NCI-H345 treated with DMSO at 0.1 percent for 48 hours (cell line): ENCODE results near the gene STKLD1.
A peak's percentile ranks its signal among the peaks of the same experiment; 100 is the strongest.
"Not testable (repeated sequence)": the region's sequence is repeated elsewhere in the genome, so short reads cannot be mapped to it uniquely, and the experiment has no call there.

Experiments
- DNase-seq: peaks from one replicate; lab custom pipeline; 2025; ENCODE audit not compliant: unreplicated experiment; lab: John Stamatoyannopoulos, UW

Gene STKLD1

DNA sequence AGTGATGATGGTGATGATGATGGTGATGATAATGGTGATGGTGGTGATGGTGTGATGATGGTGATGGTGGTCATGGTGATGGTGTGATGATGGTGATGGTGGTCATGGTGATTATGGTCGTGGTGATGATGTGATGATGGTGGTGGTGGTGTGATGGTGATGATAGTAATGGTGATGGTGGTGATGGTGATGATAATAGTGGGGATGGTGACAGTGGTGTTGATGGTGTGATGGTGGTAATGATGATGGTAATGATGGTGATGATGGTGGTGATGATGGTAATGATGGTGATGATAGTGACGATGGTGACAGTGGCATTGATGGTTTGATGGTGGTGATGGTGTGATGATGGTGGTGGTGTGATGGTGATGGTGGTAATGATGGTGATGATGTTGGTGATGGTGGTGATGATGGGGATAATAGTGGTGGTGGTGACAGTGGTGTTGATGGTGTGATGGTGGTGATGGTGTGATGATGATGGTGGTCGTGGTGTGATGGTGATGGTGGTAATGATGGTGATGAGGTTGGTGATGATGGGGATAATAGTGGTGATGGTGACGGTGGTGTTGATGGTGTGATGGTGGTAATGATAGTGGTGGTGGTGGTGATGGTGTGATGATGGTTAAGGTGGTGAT, 6.5 kb downstream of the STKLD1 start:
- no peak for DNase-seq

DNA sequence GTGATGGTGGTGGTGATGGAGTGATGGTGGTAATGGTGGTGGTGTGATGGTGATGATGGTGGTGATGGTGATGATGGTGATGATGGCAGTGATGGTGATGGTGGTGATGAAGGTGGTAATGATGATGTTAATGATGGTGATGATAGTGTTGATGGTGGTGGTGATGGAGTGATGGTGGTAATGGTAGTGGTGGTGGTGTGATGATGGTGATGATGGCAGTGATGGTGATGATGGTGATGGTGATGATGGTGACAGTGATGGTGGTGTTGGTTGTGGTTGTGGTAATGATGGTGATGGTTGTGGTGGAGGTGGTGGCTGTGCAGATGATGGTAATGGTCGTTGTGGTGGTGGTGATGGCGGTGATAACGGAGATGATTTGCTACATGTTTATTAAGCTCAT, 7.3 kb downstream of the STKLD1 start:
- DNase-seq, result no peak

DNA sequence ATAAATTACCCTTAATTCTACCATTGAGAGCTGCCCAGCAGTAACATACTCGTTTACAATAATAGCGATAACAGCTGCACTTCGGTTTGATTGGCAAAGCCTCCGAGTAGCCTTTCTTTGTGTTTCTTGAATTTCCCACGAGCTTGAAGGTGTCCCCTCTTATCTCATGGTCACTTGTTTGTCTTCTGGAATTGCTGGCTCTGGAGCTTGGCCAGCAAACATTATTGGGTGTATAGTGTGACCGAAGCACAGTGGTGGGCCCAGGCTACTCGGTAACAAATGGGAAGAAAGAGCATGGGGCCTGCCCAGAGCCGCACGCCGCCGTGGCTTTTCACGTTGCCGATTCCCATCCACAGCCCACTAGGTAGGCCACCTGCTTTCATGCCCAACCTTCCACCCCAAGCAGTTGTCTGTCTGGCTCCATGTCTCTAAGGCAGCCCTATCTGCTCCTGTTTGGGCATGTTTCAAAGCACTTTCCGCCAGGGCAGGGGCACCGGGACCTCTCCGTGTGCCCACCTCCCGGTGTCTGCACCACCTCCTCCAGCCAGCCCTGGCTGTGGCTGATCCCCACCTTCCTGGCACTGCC, 8.7 kb downstream of the STKLD1 start:
- no peak for DNase-seq

DNA sequence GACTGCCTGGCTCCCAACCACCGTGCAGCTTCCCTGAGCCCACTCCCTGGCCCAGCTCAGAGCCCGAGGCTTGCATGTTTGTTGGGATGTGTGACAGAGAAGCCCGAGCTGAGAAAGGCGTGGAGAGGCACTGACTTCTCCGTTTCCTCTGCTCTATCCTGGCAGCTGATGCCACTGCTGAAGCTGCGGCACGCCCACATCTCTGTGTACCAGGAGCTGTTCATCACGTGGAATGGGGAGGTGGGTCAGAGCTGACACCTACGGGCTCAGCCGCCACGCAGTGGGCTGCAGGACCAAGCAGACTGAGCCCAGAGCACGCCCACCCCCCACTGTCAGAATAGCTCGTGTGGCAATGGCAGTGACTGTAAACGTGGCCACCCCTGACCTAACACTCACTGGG, 9.3 kb downstream of the STKLD1 start:
- no peak for DNase-seq

DNA sequence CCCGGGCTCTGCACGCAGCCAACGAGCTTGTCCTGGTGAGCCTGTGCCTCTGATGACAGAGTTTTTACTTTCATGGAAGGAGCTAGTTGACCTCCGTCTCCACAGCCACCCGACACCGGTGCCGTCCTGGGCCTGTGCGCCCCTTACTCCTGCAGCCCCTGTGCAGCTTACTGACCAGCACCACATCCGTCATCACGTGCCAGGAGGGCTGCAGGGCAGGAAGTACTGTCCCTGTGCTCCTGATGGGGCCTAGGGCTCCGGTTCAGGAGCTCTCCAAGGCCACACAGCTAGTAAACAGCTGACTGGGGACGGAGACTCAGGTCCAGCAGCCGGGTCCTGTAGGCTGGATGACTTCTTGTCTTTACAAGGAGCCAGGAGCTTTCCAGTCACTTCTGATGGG, 10.2 kb downstream of the STKLD1 start:
- DNase-seq, result no peak

DNA sequence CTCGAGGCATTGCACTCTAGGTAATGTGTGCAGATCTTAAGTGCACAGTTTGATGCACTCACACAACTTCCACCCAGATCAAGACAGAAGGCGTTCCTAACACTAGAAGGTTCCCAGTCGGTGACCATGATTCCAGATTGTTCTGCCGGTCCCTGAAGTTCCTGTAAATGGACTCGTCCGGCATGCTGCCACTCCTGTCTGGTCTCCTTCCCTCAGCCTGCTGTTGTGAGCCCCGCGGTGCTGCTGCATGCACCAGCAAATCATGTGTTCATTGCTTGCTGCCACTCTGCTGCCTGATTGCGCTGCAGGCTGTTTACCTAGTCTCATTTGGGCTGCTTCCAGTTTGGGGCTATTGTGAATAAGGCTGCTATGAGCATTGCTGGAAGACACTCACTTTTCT, 11.5 kb downstream of the STKLD1 start:
- DNase-seq, result peak; percentile 52

DNA sequence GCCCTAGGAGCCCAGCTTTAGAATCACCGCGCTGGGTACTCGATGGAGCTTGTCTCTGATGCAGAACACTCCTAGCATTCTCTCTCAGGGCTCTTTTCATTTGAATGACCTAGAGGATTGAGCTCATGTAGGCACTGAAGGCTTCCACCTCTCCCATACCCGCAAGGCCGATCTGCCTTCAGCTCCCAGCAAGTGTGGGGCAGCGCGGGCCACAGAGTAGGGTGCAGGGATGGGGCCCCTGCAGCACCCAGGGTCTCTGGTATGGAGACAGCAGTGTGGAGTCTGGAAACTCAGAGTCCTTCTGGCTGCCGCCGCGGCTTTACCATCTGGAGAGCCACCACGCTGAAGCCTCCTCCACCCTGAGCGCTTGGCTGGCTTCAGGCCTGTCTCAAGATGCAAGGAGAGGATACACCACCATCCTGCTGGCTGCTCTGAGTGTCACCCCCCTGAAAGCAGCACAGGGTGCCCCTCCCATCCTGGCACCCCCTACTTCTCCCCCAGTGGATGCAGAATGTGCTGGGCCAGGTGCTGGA, 12.9 kb downstream of the STKLD1 start:
- no peak for DNase-seq

DNA sequence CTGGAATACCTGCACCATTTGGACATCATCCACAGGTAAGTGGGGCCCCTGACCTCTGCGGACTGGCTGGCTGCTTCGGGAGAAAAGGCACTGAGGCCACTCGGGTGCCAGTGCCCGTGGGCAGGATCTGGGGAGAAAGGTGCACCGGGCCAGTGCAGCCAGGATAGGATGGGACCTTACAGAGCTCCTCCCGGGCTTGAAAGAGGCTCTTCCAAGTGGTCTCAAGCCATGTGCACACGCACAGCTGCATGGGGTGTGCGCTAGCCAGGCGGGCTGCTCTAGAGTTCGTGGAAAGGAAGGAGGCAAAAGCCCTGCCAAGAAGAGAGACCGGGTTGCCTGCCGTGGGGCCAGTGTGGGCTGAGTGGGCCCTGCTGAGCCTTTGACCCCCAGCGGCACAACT, 13.4 kb downstream of the STKLD1 start:
- no peak for DNase-seq

DNA sequence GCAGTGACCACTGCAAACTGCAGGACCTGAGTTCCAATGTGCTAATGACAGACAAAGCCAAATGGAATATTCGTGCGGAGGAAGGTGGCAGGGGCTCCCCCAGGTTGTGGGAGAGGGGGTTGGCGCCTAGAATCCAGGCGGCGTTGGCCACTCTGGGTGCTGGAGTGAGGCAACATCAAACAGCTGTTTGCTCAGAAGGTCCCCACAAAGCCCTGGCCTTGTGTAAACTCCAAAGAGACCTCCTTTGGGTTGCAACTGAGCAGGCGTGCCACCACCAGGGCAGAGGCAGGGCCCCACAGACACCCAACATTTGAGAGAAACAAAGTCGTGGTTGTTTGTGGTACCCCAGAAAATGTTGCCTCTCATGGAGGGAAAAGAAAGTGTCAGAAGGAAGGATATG, 14.5 kb downstream of the STKLD1 start:
- DNase-seq, result no peak

DNA sequence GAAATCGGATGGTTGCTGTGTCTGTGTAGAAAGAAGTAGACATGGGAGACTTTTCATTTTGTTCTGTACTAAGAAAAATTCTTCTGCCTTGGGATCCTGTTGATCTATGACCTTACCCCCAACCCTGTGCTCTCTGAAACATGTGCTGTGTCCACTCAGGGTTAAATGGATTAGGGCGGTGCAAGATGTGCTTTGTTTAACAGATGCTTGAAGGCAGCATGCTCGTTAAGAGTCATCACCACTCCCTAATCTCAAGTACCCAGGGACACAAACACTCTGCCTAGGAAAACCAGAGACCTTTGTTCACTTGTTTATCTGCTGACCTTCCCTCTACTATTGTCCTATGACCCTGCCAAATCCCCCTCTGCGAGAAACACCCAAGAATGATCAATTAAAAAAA, 15.3 kb downstream of the STKLD1 start:
- DNase-seq, result not testable (repeated sequence)

DNA sequence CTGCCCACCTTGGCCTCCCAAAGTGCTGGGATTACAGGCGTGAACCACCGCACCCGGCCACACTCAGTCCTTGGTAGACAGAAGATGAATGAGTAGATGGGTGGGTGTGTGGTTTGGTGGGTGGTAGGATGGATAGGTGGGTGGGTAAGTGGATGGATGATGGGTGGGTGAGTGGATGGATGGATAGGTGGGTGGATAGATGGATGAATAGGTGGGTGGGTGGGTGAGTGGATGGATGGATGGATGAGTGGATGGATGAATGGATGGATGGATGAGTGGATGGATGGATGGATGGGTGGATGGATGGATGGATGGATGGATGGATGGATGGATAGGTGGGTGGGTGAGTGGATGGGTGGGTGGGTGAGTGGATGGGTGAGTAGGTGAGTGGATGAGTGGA, 16.1 kb downstream of the STKLD1 start:
- not testable (repeated sequence) for DNase-seq

DNA sequence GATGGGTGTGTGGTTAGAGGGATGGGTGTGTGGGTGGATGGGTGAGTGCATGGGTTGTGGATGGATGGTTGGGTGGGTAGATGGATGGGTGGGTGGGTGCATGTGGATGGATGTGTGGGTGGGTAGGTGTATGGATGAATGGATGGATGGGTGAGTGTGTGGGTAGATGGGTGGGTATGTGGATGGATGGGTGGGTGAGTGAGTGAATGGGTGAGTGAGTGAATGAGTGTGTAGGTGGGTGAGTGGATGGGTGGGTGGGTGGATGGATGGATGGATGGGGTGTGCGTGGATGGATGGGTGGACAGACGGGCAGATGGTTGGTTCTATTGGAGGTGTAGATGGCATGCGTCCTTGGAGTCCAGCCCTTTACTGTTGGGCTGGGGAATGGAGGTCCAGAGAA, 17.2 kb downstream of the STKLD1 start:
- no peak for DNase-seq

DNA sequence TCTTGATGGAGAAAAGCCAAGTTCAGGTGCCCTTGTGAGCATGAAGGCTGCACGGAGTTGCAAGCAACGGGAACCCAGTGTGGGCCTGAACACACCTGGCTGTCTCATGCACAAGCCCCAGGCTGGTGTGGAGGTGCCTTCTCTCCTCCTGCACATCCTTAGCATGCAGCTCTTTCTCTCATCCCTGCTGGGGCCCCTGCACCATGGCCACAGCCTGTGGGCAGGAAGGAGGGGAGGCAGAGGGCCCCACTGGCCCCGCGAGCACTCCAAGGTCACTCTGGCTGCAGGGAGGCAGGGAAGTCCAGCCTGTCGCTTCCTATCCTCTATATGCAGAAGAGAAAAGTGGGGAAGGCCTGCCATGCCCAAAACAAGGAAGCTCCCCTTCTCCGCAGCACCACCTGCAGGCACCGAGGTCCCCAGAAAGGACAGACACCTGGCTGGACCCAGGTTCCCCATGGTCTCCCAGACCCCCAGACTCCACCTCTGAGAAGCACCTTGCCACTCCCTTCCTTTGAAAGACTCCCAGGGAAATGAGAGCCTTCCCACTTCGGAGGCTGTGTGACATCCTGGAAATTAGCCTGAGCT, 18.6 kb downstream of the STKLD1 start:
- no peak for DNase-seq

DNA sequence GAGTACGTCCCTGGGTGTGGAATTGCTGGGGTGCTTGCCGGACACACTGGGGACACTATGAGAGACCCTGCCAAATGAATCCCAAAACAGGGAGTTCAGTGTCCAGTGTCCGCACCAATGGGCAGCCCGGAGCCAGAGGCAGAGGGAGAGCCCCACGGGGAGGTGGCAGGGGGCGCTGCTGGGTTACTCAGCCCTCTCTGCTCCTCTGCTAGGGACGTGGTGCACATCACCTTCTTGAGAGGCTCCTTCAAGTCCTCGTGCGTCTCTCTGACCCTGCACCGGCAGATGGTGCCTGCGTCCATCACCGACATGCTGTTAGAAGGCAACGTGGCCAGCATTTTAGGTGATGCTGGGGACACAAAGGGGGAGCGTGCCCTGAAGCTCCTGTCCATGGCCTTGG, 20.8 kb downstream of the STKLD1 start:
- no peak for DNase-seq

DNA sequence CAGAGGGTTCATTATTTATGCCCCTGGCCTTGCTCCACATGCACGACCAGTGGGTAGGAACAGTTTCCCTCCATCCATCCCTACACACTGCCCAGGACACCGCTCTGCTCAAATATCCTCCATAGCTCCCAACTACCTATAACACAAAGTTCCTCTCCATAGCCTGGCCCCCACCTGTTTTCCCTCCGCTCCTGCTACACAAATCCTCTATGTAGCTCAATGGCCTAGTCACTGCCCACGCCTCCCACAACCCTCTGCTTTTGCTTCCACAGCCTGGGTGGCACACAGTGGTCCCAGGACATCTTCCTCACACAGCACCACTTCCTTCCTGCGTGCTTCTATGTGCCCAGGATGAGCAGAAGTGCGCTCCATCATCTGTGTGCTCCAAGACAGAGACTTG, 21.2 kb downstream of the STKLD1 start:
- DNase-seq, result no peak

DNA sequence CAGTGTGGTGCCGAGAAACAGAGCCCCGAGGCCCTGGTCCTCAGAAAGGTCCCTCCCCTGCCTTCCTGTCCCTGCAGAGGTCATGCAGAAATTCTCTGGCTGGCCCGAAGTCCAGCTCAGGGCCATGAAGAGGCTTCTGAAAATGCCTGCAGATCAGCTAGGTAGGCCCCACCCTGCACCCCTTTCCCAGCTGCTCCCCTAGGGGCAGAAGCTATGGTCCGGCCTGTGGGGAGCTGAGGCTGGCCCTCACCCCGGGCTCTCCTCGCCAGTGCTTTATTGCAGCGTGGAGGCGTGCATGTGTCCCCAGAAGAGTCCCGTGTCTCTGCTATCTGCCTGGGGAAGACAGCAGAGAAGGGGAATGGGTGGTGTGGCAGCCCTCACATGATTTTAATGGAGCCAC, 21.7 kb downstream of the STKLD1 start:
- DNase-seq, result no peak

DNA sequence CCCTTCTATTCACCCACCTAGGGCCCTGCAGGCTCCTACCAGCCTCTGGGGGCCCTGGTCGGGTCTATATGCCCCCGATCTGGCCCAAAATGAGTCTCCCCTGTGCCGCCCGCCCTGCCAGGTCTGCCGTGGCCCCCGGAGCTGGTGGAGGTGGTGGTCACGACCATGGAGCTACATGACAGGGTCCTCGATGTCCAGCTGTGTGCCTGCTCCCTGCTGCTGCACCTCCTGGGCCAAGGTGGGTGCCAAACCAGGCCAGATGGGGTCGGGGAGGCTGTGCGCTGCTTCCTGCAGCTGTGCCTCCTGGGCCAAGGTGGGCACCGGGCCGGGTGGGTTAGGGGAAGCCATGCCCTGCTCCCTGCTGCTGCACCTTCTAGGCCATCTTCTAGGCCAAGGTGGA, 24.1 kb downstream of the STKLD1 start:
- no peak for DNase-seq

DNA sequence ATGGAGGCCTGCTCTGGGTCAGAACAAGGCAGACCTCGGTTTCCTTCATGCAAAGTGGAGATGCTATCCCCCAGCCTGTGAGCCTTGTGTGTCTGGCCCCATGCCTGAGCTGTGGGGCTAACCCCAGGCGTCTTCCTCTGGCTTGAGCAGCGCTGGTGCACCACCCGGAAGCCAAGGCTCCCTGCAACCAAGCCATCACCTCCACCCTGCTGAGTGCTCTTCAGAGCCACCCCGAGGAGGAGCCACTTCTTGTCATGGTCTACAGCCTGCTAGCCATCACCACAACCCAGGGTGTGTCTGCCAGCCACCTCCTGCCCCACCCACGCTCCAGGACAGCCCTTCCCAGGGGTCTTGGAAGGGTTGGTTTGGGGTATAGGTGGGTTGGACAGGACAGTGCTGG, 25.4 kb downstream of the STKLD1 start:
- no peak for DNase-seq

DNA sequence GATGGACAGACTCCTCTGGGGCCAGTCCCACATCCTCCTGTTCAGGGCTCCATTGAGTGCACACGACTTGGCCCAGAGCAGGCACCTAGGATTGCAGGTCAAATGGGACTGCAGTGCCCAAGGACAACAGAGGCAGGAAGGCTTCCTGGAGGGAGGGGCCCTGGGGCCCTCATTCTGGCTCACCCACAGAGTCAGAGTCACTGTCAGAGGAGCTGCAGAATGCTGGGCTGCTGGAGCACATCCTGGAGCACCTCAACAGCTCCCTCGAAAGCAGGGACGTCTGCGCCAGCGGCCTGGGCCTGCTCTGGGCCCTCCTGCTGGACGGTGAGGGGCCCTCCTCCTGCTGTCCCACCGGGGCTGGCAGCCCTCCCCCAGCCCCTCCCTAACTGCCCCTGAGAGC, 26.5 kb downstream of the STKLD1 start:
- no peak for DNase-seq

DNA sequence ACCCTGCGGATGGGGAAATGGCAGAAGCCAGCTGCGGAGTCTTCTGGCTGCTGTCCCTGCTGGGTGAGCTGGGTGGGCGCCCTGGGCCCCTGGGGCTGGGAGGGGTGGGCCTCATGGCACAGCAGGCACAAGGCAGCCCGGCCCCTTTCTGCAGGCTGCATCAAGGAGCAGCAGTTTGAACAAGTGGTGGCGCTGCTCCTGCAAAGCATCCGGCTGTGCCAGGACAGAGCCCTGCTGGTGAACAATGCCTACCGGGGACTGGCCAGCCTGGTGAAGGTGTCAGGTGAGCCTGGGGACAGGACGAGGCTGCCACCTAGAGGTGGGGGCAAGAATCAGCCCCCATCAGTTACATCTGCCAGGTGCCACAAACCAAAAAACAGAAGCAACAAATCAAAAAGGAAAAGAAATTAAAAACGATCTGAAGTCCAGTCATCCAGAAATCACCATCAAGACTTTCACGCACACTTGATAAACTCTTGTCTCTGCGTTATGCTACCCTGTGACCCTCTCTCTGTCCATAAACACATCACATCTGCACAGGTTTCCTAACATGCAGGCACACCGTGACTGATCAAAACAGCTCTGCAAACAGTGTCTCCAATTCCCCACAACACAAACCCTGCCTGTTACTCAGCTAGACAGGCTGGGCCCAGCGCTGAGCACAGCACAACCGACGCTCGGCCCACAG, 27.7 kb downstream of the STKLD1 start:
- DNase-seq, result no peak

DNA sequence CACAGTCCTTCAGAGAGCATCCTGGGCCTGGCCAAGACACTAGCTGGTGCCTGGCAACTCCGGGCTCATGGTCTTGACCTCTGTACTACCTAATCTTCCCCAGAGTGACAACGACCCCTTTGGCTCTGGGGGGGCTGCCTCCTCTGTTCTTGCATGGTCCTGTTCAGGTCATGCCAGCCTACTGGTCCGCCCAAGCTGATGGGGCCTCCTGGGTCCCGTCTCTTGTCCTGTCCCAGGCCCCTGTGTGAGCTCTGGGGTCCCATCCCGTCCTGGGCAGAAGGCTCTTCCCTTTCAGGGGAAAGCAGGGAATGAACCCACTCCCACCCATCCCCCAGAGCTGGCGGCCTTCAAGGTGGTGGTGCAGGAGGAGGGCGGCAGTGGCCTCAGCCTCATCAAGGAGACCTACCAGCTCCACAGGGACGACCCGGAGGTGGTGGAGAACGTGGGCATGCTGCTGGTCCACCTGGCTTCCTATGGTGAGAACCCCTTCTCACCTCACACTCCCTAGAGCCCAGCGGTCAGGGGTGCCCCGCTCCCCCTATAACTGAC, 28.4 kb downstream of the STKLD1 start:
- no peak for DNase-seq
